AG10803 (cell line): ENCODE measurements around the gene ZNF407.

Experiments
- DNase-seq: peaks from one replicate; pipeline ENCODE4 v3.0.0; 2010; ENCODE audit warnings: low read depth
- H3K4me3 ChIP-seq: 2 replicates; pipeline ENCODE4 v1.5.1; 2011; ENCODE audit warnings: mild to moderate bottlenecking, low read length, control low read depth
- CTCF ChIP-seq: conservative IDR thresholded peaks from 2 replicates; pipeline ENCODE4 v1.5.1; 2011; ENCODE audit warnings: mild to moderate bottlenecking, low read length, control low read depth, inconsistent platforms

The ZNF407 gene

GRCh38 chr18:74682141-74682990 is 84.7 kb downstream of the ZNF407 start:
- no peak overlapping the region for H3K4me3 ChIP-seq

GRCh38 chr18:74682991-74683297 is 85.3 kb downstream of the ZNF407 start:
- no peak overlapping the region for H3K4me3 ChIP-seq
- peak; percentile 60 for DNase-seq
- no peak for TF ChIP-seq CTCF

More at GRCh38 chr18:74682141-74682990, 84.7 kb downstream of the ZNF407 start:
- TF ChIP-seq CTCF: no peak
- no peak for DNase-seq

- H3K4me3 ChIP-seq: no peak overlapping the region
- TF ChIP-seq CTCF: no peak
- no peak for DNase-seq
Measured at GRCh38 chr18:74683573-74683972, 85.9 kb downstream of the ZNF407 start.

GRCh38 chr18:74689251-74689650 is 91.6 kb downstream of the ZNF407 start:
- DNase-seq: peak; percentile 75
- no peak for TF ChIP-seq CTCF

GRCh38 chr18:74692367-74693013 is 94.8 kb downstream of the ZNF407 start:
- H3K4me3 ChIP-seq: no peak overlapping the region
- DNase-seq: no peak
- TF ChIP-seq CTCF: no peak

More at GRCh38 chr18:74689251-74689650, 91.6 kb downstream of the ZNF407 start:
- no peak overlapping the region for H3K4me3 ChIP-seq

- no peak for TF ChIP-seq CTCF
Measured at GRCh38 chr18:74694436-74694835, 96.8 kb downstream of the ZNF407 start.

GRCh38 chr18:74695170-74695569 is 97.5 kb downstream of the ZNF407 start:
- H3K4me3 ChIP-seq: no peak overlapping the region
- TF ChIP-seq CTCF: no peak
- DNase-seq: no peak

More at GRCh38 chr18:74694436-74694835, 96.8 kb downstream of the ZNF407 start:
- H3K4me3 ChIP-seq: no peak overlapping the region
- DNase-seq: no peak
